Ascending aorta (tissue), 2 donors: ENCODE data around the gene GGCT. TPM values are rescaled to one million over a fixed set of nuclear protein-coding genes. Genes with fewer than 3 reads are reported as not detected.

Experiments used
- DNase-seq, 2 donors: peaks; one replicate each; pipeline ENCODE4 v3.0.0-alpha.2; 2019; ENCODE audit warnings: low spot score in 2 of 2
- H3K27ac ChIP-seq, 2 donors: fragments of 200-600 bp; sonication (generic); one replicate each; pipeline ENCODE4 v1.5.1; 2016 to 2017; ENCODE audit warnings: mild to moderate bottlenecking in 1 of 2
- H3K27me3 ChIP-seq: fragments of 200-600 bp; sonication (generic); one replicate; pipeline ENCODE4 v1.5.1; 2017
- H3K36me3 ChIP-seq, 2 donors: fragments of 200-600 bp; sonication (generic); one replicate each; pipeline ENCODE4 v1.5.1; 2016
- H3K4me1 ChIP-seq, 2 donors: fragments of 200-600 bp; sonication (generic); one replicate each; pipeline ENCODE4 v1.5.1; 2016 to 2017; ENCODE audit warnings: mild to moderate bottlenecking in 1 of 2
- H3K4me3 ChIP-seq, 2 donors: fragments of 200-600 bp; sonication (generic); one replicate each; pipeline ENCODE4 v1.5.1; 2016 to 2017; ENCODE audit warnings: mild to moderate bottlenecking in 1 of 2
- H3K9me3 ChIP-seq, 2 donors: fragments of 200-600 bp; sonication (generic); one replicate each; pipeline ENCODE4 v1.5.1; 2016
- CTCF ChIP-seq, 3 experiments: fragments of 200-600 bp in 2 of 3; fragments of 450-650 bp in 1 of 3; sonication (generic) in 2 of 3; IDR thresholded peaks; one replicate each; pipeline ENCODE4 v1.5.1; 2016 to 2019; ENCODE audit warnings: antibody characterized with exemption in 3 of 3, mild to moderate bottlenecking in 1 of 3, moderate library complexity in 1 of 3
- intact Hi-C: fragments of 100-400 bp; cut with DNase I; formaldehyde crosslinking; loops from one replicate; pipeline ENCODE4 v1.15.1; 2023
- total RNA-seq: library from RNA; depleted of rRNA; stranded (reverse); fragments of >200 nt; gene quantifications from one replicate; pipeline ENCODE4 v1.1.0, GENCODE V29; 2016

GGCT gene
- 0.43 TPM for total RNA-seq

GRCh38 chr7:30504301-30505173, at the start of gene GGCT:
Gene GGCT (minus strand): TSS chr7:30504829. CDS start chr7:30504709, 120 bp downstream.
- peak within 1 kb of the TSS; percentile 88 to 93 for H3K27ac ChIP-seq
- no peaks in the 10 kb centered on the region for H3K9me3 ChIP-seq
- TF ChIP-seq CTCF (IDR thresholded peaks at IDR 0.05), result no peak
- peak; percentile 99 to 100 for DNase-seq
- no peaks in the 10 kb centered on the region for H3K27me3 ChIP-seq
- peaks cover 2 to 6% of the 10 kb centered on the region in 2 donors for H3K4me1 ChIP-seq
- intact Hi-C loops, result loop anchor here (1.0 to 10.0 kb wide), 5 partner anchors 26 to 477 kb away; partner anchors contain the start of genes FKBP14, NOD1, PLEKHA8 and ZNRF2
- no peaks in the 10 kb centered on the region for H3K36me3 ChIP-seq
- peak within 1 kb of the TSS; percentile 88 to 95 for H3K4me3 ChIP-seq

- Histone ChIP-seq H3K27me3 (no peaks in the 10 kb centered on the region), H3K4me1 (peaks cover 0 to 11% of the 10 kb centered on the region in 2 donors), H3K4me3 (no peak overlapping the region), H3K9me3 (no peaks in the 10 kb centered on the region), H3K36me3 (peaks cover 0 to 7% of the 10 kb centered on the region in 2 donors), H3K27ac (no peak overlapping the region)
- TF ChIP-seq CTCF (IDR thresholded peaks at IDR 0.05), result no peak
- no peak for DNase-seq
- intact Hi-C loops, result no loop called here
Measured at GRCh38 chr7:30553546-30553945, 48.9 kb upstream of the GGCT start.

- TF ChIP-seq CTCF (IDR thresholded peaks at IDR 0.05), result no peak
- no peak for DNase-seq
- Histone ChIP-seq H3K4me3 (no peak overlapping the region), H3K36me3 (peaks cover 0 to 7% of the 10 kb centered on the region in 2 donors), H3K27ac (no peak overlapping the region), H3K4me1 (peaks cover 0 to 11% of the 10 kb centered on the region in 2 donors), H3K27me3 (no peaks in the 10 kb centered on the region), H3K9me3 (no peaks in the 10 kb centered on the region)
- intact Hi-C loops, result no loop called here
Measured at GRCh38 chr7:30553141-30553540, 48.5 kb upstream of the GGCT start.

GRCh38 chr7:30552330-30552729, 47.7 kb upstream of the GGCT start:
- TF ChIP-seq CTCF (IDR thresholded peaks at IDR 0.05), result no peak
- DNase-seq, result no peak
- intact Hi-C loops, result no loop called here

GRCh38 chr7:30549931-30550493, 45.4 kb upstream of the GGCT start:
- Histone ChIP-seq H3K4me3 (no peak overlapping the region), H3K4me1 (peaks cover 0 to 11% of the 10 kb centered on the region in 2 donors), H3K9me3 (no peaks in the 10 kb centered on the region), H3K27me3 (no peaks in the 10 kb centered on the region), H3K27ac (peak overlapping the region in 1 of 2 donors; percentile 32), H3K36me3 (peaks cover 0 to 8% of the 10 kb centered on the region in 2 donors)
- intact Hi-C loops, result loop anchor here (2.0 kb wide), 1 partner anchor 17 kb away; no protein-coding TSS in a partner anchor
- TF ChIP-seq CTCF (IDR thresholded peaks at IDR 0.05), result no peak
- DNase-seq, result no peak

More at GRCh38 chr7:30552330-30552729, 47.7 kb upstream of the GGCT start:
- Histone ChIP-seq H3K4me1 (peaks cover 0 to 11% of the 10 kb centered on the region in 2 donors), H3K9me3 (no peaks in the 10 kb centered on the region), H3K36me3 (peaks cover 0 to 4% of the 10 kb centered on the region in 2 donors), H3K27ac (no peak overlapping the region), H3K4me3 (no peak overlapping the region), H3K27me3 (no peaks in the 10 kb centered on the region)
